Measurements from ENCODE around the gene DNMBP. TPM values are rescaled to one million over a fixed set of nuclear protein-coding genes. Genes with fewer than 3 reads are reported as not detected.
A peak's percentile ranks its signal among the peaks of the same experiment; 100 is the strongest.

DNMBP gene
- total and polyA plus RNA-seq, 2 experiments from 2014 or later = 13.4 to 31.2 TPM

GRCh38 chr10:99849536-99849935 is 160.2 kb downstream of the DNMBP start:
- ATAC-seq = peak; percentile 3; the same call in 2 of the 3 replicates
- H3K36me3 Mint-ChIP-seq (ENCODE audit: low read depth) = no peaks in the 10 kb centered on the region
- DNase-seq (ENCODE audit: low spot score) = peak; percentile 59
- Histone ChIP-seq H3K36me3 (ENCODE audit: insufficient read depth) (no peaks in the 10 kb centered on the region), H3K4me3 (0 out of 2 replicates have a peak overlapping the region, but pooled peaks have one; percentile 1), H3K9me2 (ENCODE audit: insufficient read depth) (no peaks in the 10 kb centered on the region), H3K27ac (ENCODE audit: low read depth) (peak overlapping the region; percentile 45), H3K79me2 (replicated peaks; ENCODE audit: insufficient read depth) (no peaks in the 10 kb centered on the region), H2AFZ (no peak overlapping the region), H3K4me1 (ENCODE audit: insufficient read depth) (peaks cover 50% of the 10 kb centered on the region), H3K27me3 (ENCODE audit: insufficient read depth) (no peaks in the 10 kb centered on the region), H3K4me2 (peak overlapping the region; percentile 6), H3F3A (replicated peaks; ENCODE audit: low read depth) (peaks cover 4% of the 10 kb centered on the region; the same call in 1 of the 2 replicates), H4K20me1 (replicated peaks; ENCODE audit: insufficient read depth) (no peaks in the 10 kb centered on the region)
- peak overlapping the region; percentile 79 for H3K27ac Mint-ChIP-seq
- peaks cover 55% of the 10 kb centered on the region for H3K4me1 Mint-ChIP-seq
- H3K27me3 Mint-ChIP-seq (ENCODE audit: insufficient read depth, low read depth, poor library complexity) = peaks cover 5% of the 10 kb centered on the region
- H3K9me3 Mint-ChIP-seq = no peaks in the 10 kb centered on the region
- peak overlapping the region; percentile 42 for H3K4me3 Mint-ChIP-seq
- TF ChIP-seq NANOG (IDR thresholded peaks at IDR 0.05; ENCODE audit: borderline replicate concordance) (peak; percentile 82), JUNB (IDR thresholded peaks at IDR 0.05; ENCODE audit: unreplicated experiment) (no peak)

GRCh38 chr10:99849057-99849456 is 160.7 kb downstream of the DNMBP start:
- Histone ChIP-seq H4K20me1 (replicated peaks; ENCODE audit: insufficient read depth) (no peaks in the 10 kb centered on the region), H3K4me3 (0 out of 2 replicates have a peak overlapping the region, but pooled peaks have one; percentile 1), H2AFZ (no peak overlapping the region), H3K36me3 (ENCODE audit: insufficient read depth) (no peaks in the 10 kb centered on the region), H3K27ac (ENCODE audit: low read depth) (peak overlapping the region; percentile 45), H3F3A (replicated peaks; ENCODE audit: low read depth) (peaks cover 4% of the 10 kb centered on the region; the same call in 1 of the 2 replicates), H3K27me3 (ENCODE audit: insufficient read depth) (no peaks in the 10 kb centered on the region), H3K4me1 (ENCODE audit: insufficient read depth) (peaks cover 47% of the 10 kb centered on the region), H3K79me2 (replicated peaks; ENCODE audit: insufficient read depth) (no peaks in the 10 kb centered on the region), H3K9me2 (ENCODE audit: insufficient read depth) (no peaks in the 10 kb centered on the region), H3K4me2 (peak overlapping the region; percentile 6)
- H3K9me3 Mint-ChIP-seq = no peaks in the 10 kb centered on the region
- peaks cover 5% of the 10 kb centered on the region for H3K27me3 Mint-ChIP-seq (ENCODE audit: insufficient read depth, low read depth, poor library complexity)
- H3K4me1 Mint-ChIP-seq = peaks cover 55% of the 10 kb centered on the region
- DNase-seq (ENCODE audit: low spot score) = no peak
- ATAC-seq = no peak
- no peak overlapping the region; the same call in 2 of the 3 replicates for H3K4me3 Mint-ChIP-seq
- peak overlapping the region; percentile 84; the same call in 1 of the 2 replicates for H3K27ac Mint-ChIP-seq
- no peaks in the 10 kb centered on the region for H3K36me3 Mint-ChIP-seq (ENCODE audit: low read depth)
- TF ChIP-seq ZNF462 (CRISPR knock-in tag; IDR thresholded peaks at IDR 0.05) = no peak
- TF ChIP-seq POLR2AphosphoS5 (IDR thresholded peaks at IDR 0.05; ENCODE audit: low read depth) = no peak
- no peak for TF ChIP-seq REST (IDR thresholded peaks at IDR 0.05; ENCODE audit: unreplicated experiment)
- no peak for TF ChIP-seq ETS1 (IDR thresholded peaks at IDR 0.05)
- no peak for TF ChIP-seq EZH2 (IDR thresholded peaks at IDR 0.05; ENCODE audit: low read depth, unreplicated experiment)
- no peak for TF ChIP-seq CTCF (conservative IDR thresholded peaks at IDR 0.05; ENCODE audit: low read depth in 2 of 2)
- no peak for TF ChIP-seq STAT1 (IDR thresholded peaks at IDR 0.05; ENCODE audit: unreplicated experiment)

Data from GM23338 (cell line).